K562 (cell line): ENCODE results near the gene BFSP1. TPM values are rescaled to one million over a fixed set of nuclear protein-coding genes. Genes with fewer than 3 reads are reported as not detected.

Experiments
- ATAC-seq: fragments of 200-7000 bp; cut with Tn5 transposase; 3 replicates; pipeline ENCODE4 v1.9.1; 2020; ENCODE audit warnings: moderate library complexity
- BruUV-seq: library from RNA; stranded (reverse); fragments of 400-500 nt; replicated peaks from 2 replicates; lab custom pipeline; 2021; lab: Mats Ljungman, UMichigan
- CTCF ChIA-PET: fragments of 300-600 bp; formaldehyde crosslinking; extraction: SDS; loops from one replicate; lab custom pipeline; 2021; ENCODE audit warnings: low intra/inter-chr PET ratio; lab: Yijun Ruan, JAX
- POLR2A ChIA-PET: fragments of 300-600, 350-650 bp; sonication (Branson Sonifier 250); formaldehyde crosslinking; extraction: SDS; loops from one replicate; lab custom pipeline; 2021; ENCODE audit warnings: antibody characterized with exemption, inconsistent platforms; lab: Yijun Ruan, JAX
- DNase-seq, 4 experiments: peaks; one replicate each; pipeline versions ENCODE4 v3.0.0 to v3.0.0-alpha.2; 2011 to 2018; ENCODE audit warnings: low spot score in 3 of 4, mixed read lengths in 3 of 4; ENCODE audit errors: extremely low read depth in 1 of 4
- FAIRE-seq: peaks from 2 replicates; lab custom pipeline; 2011; peaks lifted over from hg19 to GRCh38; lab: Jason Lieb, UNC
- H2AFZ ChIP-seq: 2 replicates; pipeline ENCODE4 v1.6.0; 2011; ENCODE audit warnings: low read depth, low read length, control low read depth, inconsistent platforms
- H3K27ac ChIP-seq: fragments of 200-600 bp; 3 replicates; pipeline ENCODE4 v1.8.0; 2011; ENCODE audit warnings: low read depth, mild to moderate bottlenecking, control low read depth, inconsistent platforms, low read length, moderate library complexity, mixed read lengths; ENCODE audit errors: extremely low read depth
- H3K27me3 ChIP-seq, 2 experiments: fragments of 300-600 bp in 1 of 2; 2 replicates in 1 of 2; 3 replicates in 1 of 2; pipeline versions ENCODE4 v1.6.0 to v1.8.0; 2011; ENCODE audit warnings: inconsistent platforms in 2 of 2, low read length in 2 of 2, mild to moderate bottlenecking in 1 of 2, mixed read lengths in 1 of 2, moderate library complexity in 1 of 2; ENCODE audit not compliant: control insufficient read depth in 2 of 2, insufficient read depth in 2 of 2
- H3K36me3 ChIP-seq: fragments of 300-600 bp; 3 replicates; pipeline ENCODE4 v1.8.0; 2011; ENCODE audit warnings: mild to moderate bottlenecking, low read length, inconsistent platforms; ENCODE audit not compliant: control insufficient read depth, insufficient read depth
- H3K4me1 ChIP-seq, 2 experiments: fragments of 200-600 bp in 1 of 2; replicated peaks in 1 of 2; 2 replicates in 1 of 2; 3 replicates in 1 of 2; pipeline versions ENCODE4 v1.5.1 to v1.8.0; 2011; ENCODE audit warnings: inconsistent platforms in 2 of 2, low read length in 2 of 2, mild to moderate bottlenecking in 1 of 2, mixed read lengths in 1 of 2, moderate library complexity in 1 of 2; ENCODE audit not compliant: control insufficient read depth in 2 of 2, insufficient read depth in 2 of 2
- H3K4me2 ChIP-seq: 2 replicates; pipeline ENCODE4 v1.6.1; 2011; ENCODE audit warnings: low read length, control low read depth, inconsistent platforms, mixed read lengths; ENCODE audit not compliant: insufficient read depth
- H3K4me3 ChIP-seq: fragments of 200-600 bp; sonication (generic), shearing (Covaris generic); 2 replicates; pipeline ENCODE4 v1.5.1; 2016; ENCODE audit warnings: control low read depth, inconsistent platforms
- H3K79me2 ChIP-seq: fragments of 200-600 bp; 3 replicates; pipeline ENCODE4 v1.8.0; 2011; ENCODE audit warnings: low read length, inconsistent platforms; ENCODE audit not compliant: control insufficient read depth, insufficient read depth
- H3K9ac ChIP-seq, 2 experiments: 2 replicates each; pipeline versions ENCODE4 v1.6.0 to v1.6.1; 2011; ENCODE audit warnings: low read depth in 2 of 2, low read length in 2 of 2, control low read depth in 1 of 2, inconsistent platforms in 1 of 2, mild to moderate bottlenecking in 1 of 2, mixed read lengths in 1 of 2; ENCODE audit not compliant: insufficient read depth in 1 of 2
- H3K9me1 ChIP-seq: one replicate; pipeline ENCODE4 v1.6.0; 2011; ENCODE audit warnings: inconsistent platforms, mild to moderate bottlenecking, low read length, moderate library complexity; ENCODE audit not compliant: control insufficient read depth, insufficient read depth
- H3K9me3 ChIP-seq: replicated peaks from 2 replicates; pipeline ENCODE4 v1.5.1; 2011; ENCODE audit warnings: low read depth, low read length, inconsistent platforms; ENCODE audit not compliant: control insufficient read depth, insufficient read depth
- H4K20me1 ChIP-seq: replicated peaks from 2 replicates; pipeline ENCODE4 v1.6.1; 2011; ENCODE audit warnings: low read length, inconsistent platforms, mixed read lengths; ENCODE audit not compliant: control insufficient read depth, insufficient read depth
- C11orf30 ChIP-seq: fragments of 450-650 bp; IDR thresholded peaks from 2 replicates; pipeline ENCODE4 v1.6.1; 2016; ENCODE audit warnings: low read depth, mild to moderate bottlenecking
- FOSL1 ChIP-seq: fragments of 200-800 bp; sonication (Bioruptor generic); conservative IDR thresholded peaks from 2 replicates; pipeline ENCODE4 v1.6.1; 2016; ENCODE audit warnings: missing genetic modification characterization, missing compliant biosample characterization
- HDAC3 ChIP-seq: fragments of 450-650 bp; IDR thresholded peaks from 2 replicates; pipeline ENCODE4 v1.6.1; 2018; ENCODE audit warnings: borderline replicate concordance, mild to moderate bottlenecking, moderate library complexity; ENCODE audit not compliant: partially characterized antibody
- KDM5B ChIP-seq: fragments of 200-600 bp; sonication (generic); IDR thresholded peaks from 2 replicates; pipeline ENCODE4 v1.6.1; 2012; ENCODE audit warnings: low read depth, mild to moderate bottlenecking, moderate library complexity, low read length, control low read depth, inconsistent platforms; ENCODE audit not compliant: insufficient replicate concordance
- L3MBTL2 ChIP-seq: fragments of 450-650 bp; IDR thresholded peaks from 2 replicates; pipeline ENCODE4 v1.6.1; 2016; ENCODE audit warnings: mild to moderate bottlenecking, moderate library complexity
- MAZ ChIP-seq, 2 experiments: fragments of 450-650 bp in 1 of 2; sonication (generic) in 1 of 2; formaldehyde crosslinking; IDR thresholded peaks in 1 of 2; conservative IDR thresholded peaks in 1 of 2; 2 replicates each; pipeline versions ENCODE4 v1.4.0 to v1.5.0; 2020; ENCODE audit warnings: mild to moderate bottlenecking in 1 of 2, missing genetic modification reagents in 1 of 2
- NFE2 ChIP-seq: IDR thresholded peaks from 2 replicates; pipeline ENCODE4 v1.6.1; 2014; ENCODE audit warnings: antibody characterized with exemption, low read depth
- PHF8 ChIP-seq: fragments of 200-600 bp; sonication (generic); IDR thresholded peaks from 2 replicates; pipeline ENCODE4 v1.6.1; 2012; ENCODE audit warnings: mixed run types, mild to moderate bottlenecking, inconsistent platforms, low read length, moderate library complexity, borderline replicate concordance
- POU5F1 ChIP-seq: fragments of 150-350 bp; IDR thresholded peaks from 2 replicates; pipeline ENCODE4 v1.6.1; 2014; ENCODE audit warnings: borderline replicate concordance, low read length, low read depth, mild to moderate bottlenecking; ENCODE audit not compliant: partially characterized antibody
- SRF ChIP-seq, 2 experiments: fragments of 250-450, 450-650 bp in 1 of 2; sonication (Bioruptor Pico) in 1 of 2; sonication (generic) in 1 of 2; formaldehyde crosslinking; IDR thresholded peaks; 2 replicates each; pipeline versions ENCODE4 v1.5.0 to v1.5.1; 2020 to 2022; ENCODE audit warnings: mild to moderate bottlenecking in 1 of 2, missing genetic modification reagents in 1 of 2
- ZNF561 ChIP-seq: fragments of 450-650 bp; formaldehyde crosslinking; conservative IDR thresholded peaks from 2 replicates; pipeline ENCODE4 v1.4.0; 2020; ENCODE audit warnings: mild to moderate bottlenecking, moderate library complexity
- WGBS: fragments of 100-300 bp; shearing (Covaris generic); methylation state at CpG from one replicate; pipeline ENCODE4 v1.1.6; 2016; ENCODE audit warnings: low coverage, mixed read lengths; ENCODE audit not compliant: insufficient coverage; ENCODE audit errors: missing lambda C conversion rate; 5-methylcytosine and 5-hydroxymethylcytosine counted together
- in situ Hi-C: fragments of 300-500 bp; cut with MboI; formaldehyde crosslinking; loops from 4 replicates; pipeline ENCODE4 v1.15.0; 2018; ENCODE audit warnings: inconsistent platforms, mixed read lengths
- intact Hi-C: fragments of 100-400 bp; cut with micrococcal nuclease; formaldehyde crosslinking; loops from 2 replicates; pipeline ENCODE4 v1.14.2; 2022
- polyA plus RNA-seq, 8 experiments: library from polyadenylated mRNA; depleted of rRNA in 4 of 8; stranded (reverse) in 5 of 8; unstranded in 3 of 8; fragments of >200 nt; fragmentation: Nextera tagmentation in 2 of 8; fragmentation: Illumina TruSeq in 1 of 8; extraction: Ambion mirVana in 2 of 8; extraction: Trizol in 1 of 8; gene quantifications; 2 replicates each; pipeline versions ENCODE4 v1.2.1 to v1.2.3, GENCODE V29; 2011 to 2014; ENCODE audit warnings: inconsistent platforms in 1 of 8, missing spikeins in 1 of 8
- total RNA-seq, 7 experiments: library from RNA; depleted of rRNA in 6 of 7; stranded (reverse); fragments of >200 nt in 6 of 7; fragmentation: Illumina TruSeq in 2 of 7; extraction: Trizol in 2 of 7; gene quantifications; 2 replicates each; pipeline versions ENCODE4 v1.2.1 to v1.2.3, GENCODE V29; 2011 to 2021; ENCODE audit warnings: low replicate concordance in 1 of 7
- TF ChIP-seq, protein P1 (sequence below), 2 experiments: IDR thresholded peaks; 2 replicates each; pipeline ENCODE4 v1.6.1; 2011; ENCODE audit warnings: borderline replicate concordance in 1 of 2, control low read depth in 1 of 2, low read depth in 1 of 2, low read length in 1 of 2, mild to moderate bottlenecking in 1 of 2, mixed read lengths in 1 of 2, moderate library complexity in 1 of 2; ENCODE audit not compliant: insufficient read depth in 1 of 2, insufficient read length in 1 of 2, poor library complexity in 1 of 2, severe bottlenecking in 1 of 2; ENCODE audit errors: extremely low read depth in 1 of 2
- TF ChIP-seq, protein P2 (sequence below): fragments of 250-450 bp; sonication (Bioruptor Pico); IDR thresholded peaks from 2 replicates; pipeline ENCODE4 v1.5.0; 2021; ENCODE audit warnings: mild to moderate bottlenecking, borderline replicate concordance

The BFSP1 gene
- total and polyA plus RNA-seq, 9 of the 15 experiments (the other 6 are each of a cell fraction or from before 2014, with no cell fraction given) = 0.09 to 0.86 (median 0.40) TPM

DNA sequence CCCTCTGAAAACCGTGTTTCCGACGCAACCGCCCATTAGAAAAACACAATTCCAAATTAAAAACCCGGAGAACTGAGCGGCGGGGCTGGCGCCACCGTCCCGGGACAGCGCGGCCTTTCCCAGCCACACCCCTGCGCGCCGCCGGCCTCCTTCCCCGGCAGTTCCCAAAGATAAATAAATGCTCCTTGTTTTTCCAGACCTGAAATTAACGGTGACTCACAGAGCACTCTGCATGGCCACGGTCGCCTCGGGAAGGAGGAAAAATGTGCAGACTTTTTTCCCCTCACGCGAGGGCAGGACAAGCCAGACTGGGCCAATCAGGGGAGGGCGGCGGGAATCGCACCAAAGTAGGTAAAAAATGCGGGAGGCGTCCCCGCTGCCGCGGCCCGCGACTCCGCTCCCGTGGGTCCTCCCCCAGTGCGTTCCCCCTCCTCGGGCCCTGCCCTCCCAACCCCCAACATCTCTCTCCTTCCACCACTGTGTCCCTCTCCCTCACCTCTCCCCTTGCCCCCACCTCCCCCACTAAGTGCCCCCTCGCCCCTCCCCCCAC lies 37.9 kb upstream of the BFSP1 start:
- in situ Hi-C loops = no loop called here
- ATAC-seq (peak; percentile 14), DNase-seq (peak; percentile 47 to 57 (median 52)), FAIRE-seq (no peak)
- Histone ChIP-seq H3K27ac (peak overlapping the region; percentile 33; the same call in 2 of the 3 replicates), H3K4me1 (peaks cover 12 to 17% of the 10 kb centered on the region in 2 experiments), H3K4me3 (peak overlapping the region; percentile 44), H3K79me2 (peaks cover 42% of the 10 kb centered on the region), H3K36me3 (no peaks in the 10 kb centered on the region), H3K27me3 (no peaks in the 10 kb centered on the region), H3K9ac (peak overlapping the region; percentile 54 to 88), H2AFZ (peak overlapping the region; percentile 81; the same call in 1 of the 2 replicates), H3K9me3 (no peaks in the 10 kb centered on the region), H3K4me2 (peak overlapping the region; percentile 64), H3K9me1 (no peaks in the 10 kb centered on the region), H4K20me1 (peaks cover 7% of the 10 kb centered on the region; the same call in 1 of the 2 replicates)
- POLR2A ChIA-PET = no interaction called here
- BruUV-seq = no TSS peak
- intact Hi-C loops = no loop called here
- 1% methylated on average over 16 of the region's 38 CpGs for WGBS
- CTCF ChIA-PET = interaction anchor here (1.4 kb wide), 1 partner anchor 33 kb away, joined by 5 read pairs; no protein-coding TSS in a partner anchor
- TF ChIP-seq C11orf30 (no peak), L3MBTL2 (peak; percentile 17; the same call in 1 of the 2 replicates), ZNF561 (CRISPR knock-in tag) (no peak), NFE2 (no peak), PHF8 (peak; percentile 24; the same call in 1 of the 2 replicates), FOSL1 (peak; percentile 64), MAZ (CRISPR knock-in tag; conservative IDR thresholded peaks at IDR 0.05 in 1 of 2, IDR thresholded peaks at IDR 0.05 in 1 of 2) (0 out of 4 replicates have a peak, but pooled peaks of 1 of the 2 experiments have one; percentile 13), KDM5B (peak; percentile 62), SRF (CRISPR knock-in tag; IDR thresholded peaks at IDR 0.05) (peak in 1 of 2 experiments; percentile 95; a peak in 2 of 4 replicates), HDAC3 (no peak), POU5F1 (no peak)
- TF ChIP-seq, protein P1, sequence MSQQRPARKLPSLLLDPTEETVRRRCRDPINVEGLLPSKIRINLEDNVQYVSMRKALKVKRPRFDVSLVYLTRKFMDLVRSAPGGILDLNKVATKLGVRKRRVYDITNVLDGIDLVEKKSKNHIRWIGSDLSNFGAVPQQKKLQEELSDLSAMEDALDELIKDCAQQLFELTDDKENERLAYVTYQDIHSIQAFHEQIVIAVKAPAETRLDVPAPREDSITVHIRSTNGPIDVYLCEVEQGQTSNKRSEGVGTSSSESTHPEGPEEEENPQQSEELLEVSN (IDR thresholded peaks at IDR 0.05; ENCODE audit: borderline replicate concordance in 1 of 2, extremely low read depth in 1 of 2, insufficient read depth in 1 of 2, insufficient read length in 1 of 2, low read depth in 1 of 2, low read length in 1 of 2, poor library complexity in 1 of 2, severe bottlenecking in 1 of 2) = peak in 1 of 2 experiments; percentile 14
- TF ChIP-seq, protein P2, sequence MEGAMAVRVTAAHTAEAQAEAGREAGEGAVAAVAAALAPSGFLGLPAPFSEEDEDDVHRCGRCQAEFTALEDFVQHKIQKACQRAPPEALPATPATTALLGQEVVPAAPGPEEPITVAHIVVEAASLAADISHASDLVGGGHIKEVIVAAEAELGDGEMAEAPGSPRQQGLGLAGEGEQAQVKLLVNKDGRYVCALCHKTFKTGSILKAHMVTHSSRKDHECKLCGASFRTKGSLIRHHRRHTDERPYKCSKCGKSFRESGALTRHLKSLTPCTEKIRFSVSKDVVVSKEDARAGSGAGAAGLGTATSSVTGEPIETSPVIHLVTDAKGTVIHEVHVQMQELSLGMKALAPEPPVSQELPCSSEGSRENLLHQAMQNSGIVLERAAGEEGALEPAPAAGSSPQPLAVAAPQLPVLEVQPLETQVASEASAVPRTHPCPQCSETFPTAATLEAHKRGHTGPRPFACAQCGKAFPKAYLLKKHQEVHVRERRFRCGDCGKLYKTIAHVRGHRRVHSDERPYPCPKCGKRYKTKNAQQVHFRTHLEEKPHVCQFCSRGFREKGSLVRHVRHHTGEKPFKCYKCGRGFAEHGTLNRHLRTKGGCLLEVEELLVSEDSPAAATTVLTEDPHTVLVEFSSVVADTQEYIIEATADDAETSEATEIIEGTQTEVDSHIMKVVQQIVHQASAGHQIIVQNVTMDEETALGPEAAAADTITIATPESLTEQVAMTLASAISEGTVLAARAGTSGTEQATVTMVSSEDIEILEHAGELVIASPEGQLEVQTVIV = no peak
